GM12878 (cell line): ENCODE data around the gene USO1. TPM values are rescaled to one million over a fixed set of nuclear protein-coding genes. Genes with fewer than 3 reads are reported as not detected.

Source experiments
- ATAC-seq: fragments of 200-7000 bp; cut with Tn5 transposase; 3 replicates; pipeline ENCODE4 v1.9.1; 2020; ENCODE audit warnings: mild to moderate bottlenecking, moderate library complexity
- BruUV-seq: library from RNA; stranded (reverse); fragments of 400-500 nt; replicated peaks from 2 replicates; lab custom pipeline; 2021; lab: Mats Ljungman, UMichigan
- CTCF ChIA-PET: fragments of 300-600 bp; sonication (Branson Sonifier 250); formaldehyde crosslinking; extraction: SDS; loops from one replicate; lab custom pipeline; 2021; ENCODE audit warnings: inconsistent platforms; lab: Yijun Ruan, JAX
- POLR2A ChIA-PET: fragments of 350-600 bp; formaldehyde crosslinking; extraction: SDS; loops from one replicate; lab custom pipeline; 2021; ENCODE audit warnings: inconsistent platforms; lab: Charles Lee
- RAD21 ChIA-PET: fragments of 300-600 bp; sonication (Branson Sonifier 250); formaldehyde crosslinking; loops from one replicate; lab custom pipeline; 2023; ENCODE audit warnings: antibody characterized with exemption; ENCODE audit not compliant: unreplicated experiment; lab: Charles Lee
- SMC1A ChIA-PET: fragments of 300-600 bp; sonication (Branson Sonifier 250); formaldehyde crosslinking; loops from one replicate; lab custom pipeline; 2023; ENCODE audit not compliant: unreplicated experiment, uncharacterized antibody; lab: Charles Lee
- DNase-seq: peaks from one replicate; pipeline ENCODE4 v3.0.0-alpha.2; 2011; ENCODE audit warnings: low read depth, low spot score
- FAIRE-seq: peaks from 3 replicates; lab custom pipeline; 2011; peaks lifted over from hg19 to GRCh38; lab: Jason Lieb, UNC
- H2AFZ ChIP-seq: 2 replicates; pipeline ENCODE4 v1.6.0; 2011; ENCODE audit warnings: low read depth, low read length, control low read depth; ENCODE audit not compliant: control insufficient read depth
- H3K27ac ChIP-seq: 2 replicates; pipeline ENCODE4 v1.5.1; 2011; ENCODE audit warnings: control low read depth; ENCODE audit not compliant: control insufficient read depth, insufficient read depth
- H3K27me3 ChIP-seq, 2 experiments: replicated peaks in 1 of 2; 2 replicates each; pipeline versions ENCODE4 v1.6.0 to v1.6.1; 2011; ENCODE audit warnings: low read length in 1 of 2; ENCODE audit not compliant: control insufficient read depth in 2 of 2, insufficient read depth in 2 of 2
- H3K36me3 ChIP-seq, 2 experiments: 2 replicates each; pipeline ENCODE4 v1.5.1; 2011; ENCODE audit warnings: low read length in 1 of 2; ENCODE audit not compliant: control insufficient read depth in 2 of 2, insufficient read depth in 2 of 2
- H3K4me1 ChIP-seq: 2 replicates; pipeline ENCODE4 v1.6.1; 2011; ENCODE audit warnings: mild to moderate bottlenecking, low read length, moderate library complexity, mixed read lengths; ENCODE audit not compliant: control insufficient read depth, insufficient read depth
- H3K4me2 ChIP-seq: 2 replicates; pipeline ENCODE4 v1.6.0; 2011; ENCODE audit warnings: control low read depth; ENCODE audit not compliant: control insufficient read depth, insufficient read depth
- H3K4me3 ChIP-seq: fragments of 200-600 bp; sonication (generic); 2 replicates; pipeline ENCODE4 v1.5.1; 2016
- H3K79me2 ChIP-seq: 2 replicates; pipeline ENCODE4 v1.6.0; 2011; ENCODE audit warnings: low read length; ENCODE audit not compliant: control insufficient read depth, insufficient read depth
- H3K9ac ChIP-seq: 2 replicates; pipeline ENCODE4 v1.8.0; 2011; ENCODE audit warnings: low read length, control low read depth, mixed read lengths; ENCODE audit not compliant: control insufficient read depth, insufficient read depth
- H3K9me3 ChIP-seq: replicated peaks from 3 replicates; pipeline ENCODE4 v1.5.1; 2011; ENCODE audit warnings: mild to moderate bottlenecking, low read length; ENCODE audit not compliant: control insufficient read depth, insufficient read depth
- H4K20me1 ChIP-seq: 2 replicates; pipeline ENCODE4 v1.6.0; 2011; ENCODE audit not compliant: control insufficient read depth, insufficient read depth
- ASH2L ChIP-seq: fragments of 300-600, 200-600 bp; sonication (generic); IDR thresholded peaks from 2 replicates; pipeline ENCODE4 v1.6.1; 2017; ENCODE audit warnings: low read depth, mild to moderate bottlenecking, borderline replicate concordance
- CBFB ChIP-seq: IDR thresholded peaks from 2 replicates; pipeline ENCODE4 v1.6.1; 2016; ENCODE audit warnings: antibody characterized with exemption, low read depth
- CBX5 ChIP-seq: sonication (generic); IDR thresholded peaks from 2 replicates; pipeline ENCODE4 v1.6.1; 2016; ENCODE audit warnings: low read depth, moderate library complexity, mild to moderate bottlenecking, inconsistent platforms
- HCFC1 ChIP-seq: fragments of 150-350 bp; IDR thresholded peaks from 2 replicates; pipeline ENCODE4 v1.6.1; 2014; ENCODE audit warnings: low read length
- HDAC6 ChIP-seq: fragments of 200-600 bp; sonication (generic); IDR thresholded peaks from one replicate; pipeline ENCODE4 v1.8.0; 2017; ENCODE audit warnings: antibody characterized with exemption; ENCODE audit not compliant: unreplicated experiment
- HSF1 ChIP-seq: fragments of 150-350 bp; IDR thresholded peaks from 2 replicates; pipeline ENCODE4 v1.6.1; 2014; ENCODE audit warnings: mild to moderate bottlenecking, low read depth, low read length
- IRF4 ChIP-seq: IDR thresholded peaks from 2 replicates; pipeline ENCODE4 v1.6.1; 2011; ENCODE audit warnings: low read depth, low read length
- NFYA ChIP-seq: IDR thresholded peaks from 2 replicates; pipeline ENCODE4 v1.6.1; 2011; ENCODE audit warnings: low read depth, mild to moderate bottlenecking, low read length, improper control_type of control experiment, borderline replicate concordance
- RCOR1 ChIP-seq: conservative IDR thresholded peaks from 2 replicates; pipeline ENCODE4 v1.6.1; 2012; ENCODE audit warnings: low read depth, low read length, improper control_type of control experiment
- RUNX3 ChIP-seq: IDR thresholded peaks from 2 replicates; pipeline ENCODE4 v1.6.1; 2012; ENCODE audit warnings: low read length, inconsistent platforms
- SIN3A ChIP-seq: IDR thresholded peaks from 2 replicates; pipeline ENCODE4 v1.6.1; 2012; ENCODE audit warnings: low read depth, low read length, improper control_type of control experiment
- STAT3 ChIP-seq: IDR thresholded peaks from 2 replicates; pipeline ENCODE4 v1.6.1; 2011; ENCODE audit warnings: low read depth, low read length, improper control_type of control experiment
- SUZ12 ChIP-seq: fragments of 200-600 bp; sonication (generic); IDR thresholded peaks from one replicate; pipeline ENCODE4 v1.6.1; 2018; ENCODE audit warnings: antibody characterized with exemption, mild to moderate bottlenecking; ENCODE audit not compliant: unreplicated experiment
- ZBTB4 ChIP-seq: fragments of 450-650 bp; formaldehyde crosslinking; IDR thresholded peaks from 2 replicates; pipeline ENCODE4 v1.4.0; 2022; ENCODE audit warnings: mild to moderate bottlenecking, moderate library complexity
- WGBS: methylation state at CpG from one replicate; pipeline ENCODE4 v1.1.6; 2016; ENCODE audit warnings: low lambda C conversion rate; ENCODE audit not compliant: insufficient replicate concordance, insufficient coverage; ENCODE audit errors: missing lambda C conversion rate; 5-methylcytosine and 5-hydroxymethylcytosine counted together
- in situ Hi-C: fragments of 300-500 bp; cut with MboI; formaldehyde crosslinking; loops from 9 replicates; pipeline ENCODE4 v1.14.3; 2018; ENCODE audit warnings: mixed read lengths
- intact Hi-C: fragments of 100-400 bp; cut with micrococcal nuclease; formaldehyde crosslinking; loops from one replicate; pipeline ENCODE4 v1.14.2; 2022; ENCODE audit not compliant: unreplicated experiment
- polyA plus RNA-seq, 11 experiments: library from polyadenylated mRNA; depleted of rRNA in 4 of 11; unstranded in 6 of 11; stranded (reverse) in 5 of 11; fragments of >200 nt; fragmentation: Nextera tagmentation in 4 of 11; fragmentation: Illumina TruSeq in 1 of 11; extraction: Ambion mirVana in 4 of 11; extraction: Trizol in 1 of 11; gene quantifications; 1 replicate in 1 of 11; 2 replicates in 10 of 11; pipeline versions ENCODE4 v1.2.1 to v1.2.3, GENCODE V29; 2011 to 2016; ENCODE audit warnings: inconsistent platforms in 2 of 11, missing spikeins in 2 of 11, low read depth in 1 of 11
- total RNA-seq, 4 experiments: library from RNA; depleted of rRNA in 3 of 4; stranded (reverse); fragments of >200 nt in 3 of 4; fragmentation: Illumina TruSeq in 1 of 4; extraction: Trizol in 1 of 4; gene quantifications; 2 replicates each; pipeline versions ENCODE4 v1.2.1 to v1.2.3, GENCODE V29; 2013 to 2021
- TF ChIP-seq, protein P1 (sequence below): fragments of 450-650 bp; formaldehyde crosslinking; IDR thresholded peaks from 2 replicates; pipeline ENCODE4 v1.4.0; 2020; ENCODE audit warnings: mild to moderate bottlenecking, moderate library complexity
- TF ChIP-seq, protein P2 (sequence below): IDR thresholded peaks from 2 replicates; pipeline ENCODE4 v1.6.1; 2012; ENCODE audit warnings: low read length, inconsistent platforms

Gene USO1
- total and polyA plus RNA-seq, 10 of the 15 experiments (the other 5 are each of a cell fraction or from before 2014, with no cell fraction given) = 19.4 to 79.7 (median 59.6) TPM

DNA sequence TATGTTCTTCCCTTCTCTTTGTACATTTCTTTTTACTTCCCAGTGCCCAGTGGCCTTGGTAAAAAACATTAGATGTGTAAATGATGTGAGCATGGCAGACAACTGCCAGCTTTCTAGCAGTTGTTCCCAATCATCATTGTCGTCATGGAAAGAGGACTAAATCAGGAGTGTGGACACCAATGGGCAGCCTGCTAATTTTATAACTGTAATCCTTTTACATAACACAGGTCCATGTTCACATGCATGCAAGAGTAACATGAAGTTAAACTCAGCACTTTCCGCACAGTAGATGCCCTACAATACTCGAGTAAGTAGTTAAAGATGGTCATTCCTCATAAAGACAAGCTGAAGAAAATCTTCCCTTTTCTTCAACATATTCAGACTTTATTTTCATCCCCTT, 27.8 kb upstream of the USO1 start:
- RAD21 ChIA-PET = no interaction called here
- Histone ChIP-seq H3K4me1 (peaks cover 21% of the 10 kb centered on the region), H3K79me2 (no peaks in the 10 kb centered on the region), H3K4me3 (no peak overlapping the region), H3K9ac (no peak overlapping the region), H3K27ac (no peak overlapping the region), H3K4me2 (peak overlapping the region; percentile 7; the same call in 1 of the 2 replicates), H3K27me3 (no peaks in the 10 kb centered on the region), H3K36me3 (no peaks in the 10 kb centered on the region), H3K9me3 (no peaks in the 10 kb centered on the region), H4K20me1 (no peaks in the 10 kb centered on the region), H2AFZ (no peak overlapping the region)
- POLR2A ChIA-PET = interaction anchor here (1.0 to 1.9 kb wide), 2 partner anchors 23 to 27 kb away, joined by 3 to 8 read pairs; partner anchors contain the start of gene G3BP2
- 98% methylated on average over 3 of the region's 3 CpGs for WGBS
- no TSS peak for BruUV-seq
- ATAC-seq (no peak), DNase-seq (no peak), FAIRE-seq (no peak)
- in situ Hi-C loops (no loop called here), intact Hi-C loops (no loop called here)
- SMC1A ChIA-PET = interaction anchor here (1.0 to 2.1 kb wide), 2 partner anchors 23 to 27 kb away, joined by 3 to 5 read pairs; partner anchors contain the start of gene G3BP2
- TF ChIP-seq IRF4 = no peak
- TF ChIP-seq, protein P1, sequence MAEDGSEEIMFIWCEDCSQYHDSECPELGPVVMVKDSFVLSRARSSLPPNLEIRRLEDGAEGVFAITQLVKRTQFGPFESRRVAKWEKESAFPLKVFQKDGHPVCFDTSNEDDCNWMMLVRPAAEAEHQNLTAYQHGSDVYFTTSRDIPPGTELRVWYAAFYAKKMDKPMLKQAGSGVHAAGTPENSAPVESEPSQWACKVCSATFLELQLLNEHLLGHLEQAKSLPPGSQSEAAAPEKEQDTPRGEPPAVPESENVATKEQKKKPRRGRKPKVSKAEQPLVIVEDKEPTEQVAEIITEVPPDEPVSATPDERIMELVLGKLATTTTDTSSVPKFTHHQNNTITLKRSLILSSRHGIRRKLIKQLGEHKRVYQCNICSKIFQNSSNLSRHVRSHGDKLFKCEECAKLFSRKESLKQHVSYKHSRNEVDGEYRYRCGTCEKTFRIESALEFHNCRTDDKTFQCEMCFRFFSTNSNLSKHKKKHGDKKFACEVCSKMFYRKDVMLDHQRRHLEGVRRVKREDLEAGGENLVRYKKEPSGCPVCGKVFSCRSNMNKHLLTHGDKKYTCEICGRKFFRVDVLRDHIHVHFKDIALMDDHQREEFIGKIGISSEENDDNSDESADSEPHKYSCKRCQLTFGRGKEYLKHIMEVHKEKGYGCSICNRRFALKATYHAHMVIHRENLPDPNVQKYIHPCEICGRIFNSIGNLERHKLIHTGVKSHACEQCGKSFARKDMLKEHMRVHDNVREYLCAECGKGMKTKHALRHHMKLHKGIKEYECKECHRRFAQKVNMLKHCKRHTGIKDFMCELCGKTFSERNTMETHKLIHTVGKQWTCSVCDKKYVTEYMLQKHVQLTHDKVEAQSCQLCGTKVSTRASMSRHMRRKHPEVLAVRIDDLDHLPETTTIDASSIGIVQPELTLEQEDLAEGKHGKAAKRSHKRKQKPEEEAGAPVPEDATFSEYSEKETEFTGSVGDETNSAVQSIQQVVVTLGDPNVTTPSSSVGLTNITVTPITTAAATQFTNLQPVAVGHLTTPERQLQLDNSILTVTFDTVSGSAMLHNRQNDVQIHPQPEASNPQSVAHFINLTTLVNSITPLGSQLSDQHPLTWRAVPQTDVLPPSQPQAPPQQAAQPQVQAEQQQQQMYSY (CRISPR knock-in tag) = no peak
- TF ChIP-seq ASH2L = no peak
- TF ChIP-seq HCFC1 = no peak
- no peak for TF ChIP-seq CBFB
- no peak for TF ChIP-seq NFYA
- no peak for TF ChIP-seq CBX5
- TF ChIP-seq HSF1 = no peak
- no peak for TF ChIP-seq HDAC6
- no peak for TF ChIP-seq SUZ12
- no peak for TF ChIP-seq STAT3
- no peak for TF ChIP-seq SIN3A
- no peak for TF ChIP-seq ZBTB4 (CRISPR knock-in tag)
- no peak for TF ChIP-seq RCOR1
- no peak for TF ChIP-seq RUNX3
- TF ChIP-seq, protein P2, sequence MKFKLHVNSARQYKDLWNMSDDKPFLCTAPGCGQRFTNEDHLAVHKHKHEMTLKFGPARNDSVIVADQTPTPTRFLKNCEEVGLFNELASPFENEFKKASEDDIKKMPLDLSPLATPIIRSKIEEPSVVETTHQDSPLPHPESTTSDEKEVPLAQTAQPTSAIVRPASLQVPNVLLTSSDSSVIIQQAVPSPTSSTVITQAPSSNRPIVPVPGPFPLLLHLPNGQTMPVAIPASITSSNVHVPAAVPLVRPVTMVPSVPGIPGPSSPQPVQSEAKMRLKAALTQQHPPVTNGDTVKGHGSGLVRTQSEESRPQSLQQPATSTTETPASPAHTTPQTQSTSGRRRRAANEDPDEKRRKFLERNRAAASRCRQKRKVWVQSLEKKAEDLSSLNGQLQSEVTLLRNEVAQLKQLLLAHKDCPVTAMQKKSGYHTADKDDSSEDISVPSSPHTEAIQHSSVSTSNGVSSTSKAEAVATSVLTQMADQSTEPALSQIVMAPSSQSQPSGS = no peak
- CTCF ChIA-PET = interaction anchor here (1.1 kb wide), 1 partner anchor 44 kb away, joined by 6 read pairs; no protein-coding TSS in a partner anchor
